Measurements from ENCODE around the gene KIAA1210. TPM values are rescaled to one million over a fixed set of nuclear protein-coding genes. Genes with fewer than 3 reads are reported as not detected.

KIAA1210 gene
- total RNA-seq, 4 donors from 2014 or later, result 0.08 to 0.11 TPM; not detected in 2

GRCh38 chrX:119090627-119091026 is 37.0 kb downstream of the KIAA1210 start:
- DNase-seq (ENCODE audit: low spot score in 2 of 2), result no peak
- WGBS, 2 donors, result 88 to 91% methylated on average over 1 of the region's 1 CpG
- intact Hi-C loops (cut with DNase I; ENCODE audit: low total_unique reads), result no loop called here

GRCh38 chrX:119089619-119090018 is 38.0 kb downstream of the KIAA1210 start:
- no peak overlapping the region for H3K4me3 ChIP-seq (ENCODE audit: low read depth, poor library complexity, severe bottlenecking)
- no peak for TF ChIP-seq CTCF (IDR thresholded peaks at IDR 0.05)
- TF ChIP-seq POLR2A (IDR thresholded peaks at IDR 0.05), result no peak
- WGBS, 2 donors, result 89 to 93% methylated on average over 1 of the region's 1 CpG
- no peak for DNase-seq (ENCODE audit: low spot score in 2 of 2)
- intact Hi-C loops (cut with DNase I; ENCODE audit: low total_unique reads), result no loop called here

More at GRCh38 chrX:119090627-119091026, 37.0 kb downstream of the KIAA1210 start:
- H3K4me3 ChIP-seq (ENCODE audit: low read depth, poor library complexity, severe bottlenecking), result no peak overlapping the region
- TF ChIP-seq CTCF (IDR thresholded peaks at IDR 0.05) (no peak), POLR2A (IDR thresholded peaks at IDR 0.05) (no peak)

GRCh38 chrX:119087121-119087520 is 40.5 kb downstream of the KIAA1210 start:
- no peak for DNase-seq (ENCODE audit: low spot score in 2 of 2)
- 67 to 71% methylated on average over 1 of the region's 1 CpG for WGBS, 2 donors
- no peak overlapping the region for H3K4me3 ChIP-seq (ENCODE audit: low read depth, poor library complexity, severe bottlenecking)
- TF ChIP-seq POLR2A (IDR thresholded peaks at IDR 0.05) (no peak), CTCF (IDR thresholded peaks at IDR 0.05) (no peak)
- intact Hi-C loops (cut with DNase I; ENCODE audit: low total_unique reads), result no loop called here

GRCh38 chrX:119084766-119085165 is 42.8 kb downstream of the KIAA1210 start:
- no peak for DNase-seq (ENCODE audit: low spot score in 2 of 2)
- H3K4me3 ChIP-seq (ENCODE audit: low read depth, poor library complexity, severe bottlenecking), result no peak overlapping the region
- no peak for TF ChIP-seq POLR2A (IDR thresholded peaks at IDR 0.05)
- no peak for TF ChIP-seq CTCF (IDR thresholded peaks at IDR 0.05)
- 65 to 96% methylated on average over 3 of the region's 3 CpGs for WGBS, 2 donors
- intact Hi-C loops (cut with DNase I; ENCODE audit: low total_unique reads), result no loop called here

- H3K4me3 ChIP-seq (ENCODE audit: low read depth, poor library complexity, severe bottlenecking), result no peak overlapping the region
- TF ChIP-seq CTCF (IDR thresholded peaks at IDR 0.05), result no peak
- no peak for TF ChIP-seq POLR2A (IDR thresholded peaks at IDR 0.05)
- intact Hi-C loops (cut with DNase I; ENCODE audit: low total_unique reads), result no loop called here
- DNase-seq (ENCODE audit: low spot score in 2 of 2), result no peak
- WGBS, 2 donors, result 65 to 75% methylated on average over 1 of the region's 1 CpG
Measured at GRCh38 chrX:119082278-119082677, 45.3 kb downstream of the KIAA1210 start.

GRCh38 chrX:119075270-119076025 is 52.2 kb downstream of the KIAA1210 start:
- 78 to 91% methylated on average over 3 of the region's 3 CpGs for WGBS, 2 donors
- no peak overlapping the region for H3K4me3 ChIP-seq (ENCODE audit: low read depth, poor library complexity, severe bottlenecking)
- no peak for DNase-seq (ENCODE audit: low spot score in 2 of 2)
- TF ChIP-seq CTCF (IDR thresholded peaks at IDR 0.05) (no peak), POLR2A (IDR thresholded peaks at IDR 0.05) (no peak)
- intact Hi-C loops (cut with DNase I; ENCODE audit: low total_unique reads), result no loop called here
